K562 (cell line): Measurements from ENCODE around the gene ACP5. TPM values are rescaled to one million over a fixed set of nuclear protein-coding genes. Genes with fewer than 3 reads are reported as not detected.

Source experiments
- BCLAF1 ChIP-seq, 2 experiments: fragments of 450-650 bp in 1 of 2; IDR thresholded peaks; 2 replicates each; pipeline ENCODE4 v1.6.1; 2011 to 2017; ENCODE audit warnings: low read depth in 2 of 2, antibody characterized with exemption in 1 of 2, borderline replicate concordance in 1 of 2, low read length in 1 of 2, mild to moderate bottlenecking in 1 of 2, mixed read lengths in 1 of 2; ENCODE audit not compliant: control insufficient read depth in 1 of 2
- CREBBP ChIP-seq: IDR thresholded peaks from one replicate; pipeline ENCODE4 v1.6.1; 2012; ENCODE audit warnings: low read depth, mild to moderate bottlenecking, control low read depth, inconsistent platforms, low read length
- DNMT1 ChIP-seq: fragments of 450-650 bp; IDR thresholded peaks from 2 replicates; pipeline ENCODE4 v1.6.1; 2016; ENCODE audit warnings: antibody characterized with exemption, mild to moderate bottlenecking
- FOXJ2 ChIP-seq: fragments of 200-800 bp; sonication (Bioruptor generic); IDR thresholded peaks from 2 replicates; pipeline ENCODE4 v1.6.1; 2016; ENCODE audit warnings: missing genetic modification characterization, missing compliant biosample characterization
- IRF2 ChIP-seq: sonication (generic); formaldehyde crosslinking; IDR thresholded peaks from 2 replicates; pipeline ENCODE4 v1.8.1; 2022; ENCODE audit warnings: mild to moderate bottlenecking, missing genetic modification reagents
- JUN ChIP-seq, 2 experiments: sonication (generic) in 1 of 2; formaldehyde crosslinking in 1 of 2; IDR thresholded peaks; 2 replicates each; pipeline versions ENCODE4 v1.6.1 to v1.8.0; 2012 to 2022; ENCODE audit warnings: borderline replicate concordance in 2 of 2, mild to moderate bottlenecking in 2 of 2, improper control_type of control experiment in 1 of 2, low read depth in 1 of 2, low read length in 1 of 2, missing genetic modification reagents in 1 of 2
- KDM2B ChIP-seq: fragments of 250-450 bp; sonication (Bioruptor Pico); IDR thresholded peaks from 2 replicates; pipeline ENCODE4 v1.8.0; 2021; ENCODE audit warnings: mild to moderate bottlenecking, moderate library complexity
- KLF1 ChIP-seq: fragments of 450-650 bp; IDR thresholded peaks from 2 replicates; pipeline ENCODE4 v1.6.1; 2016; ENCODE audit warnings: missing genetic modification characterization, missing compliant biosample characterization
- KLF6 ChIP-seq: fragments of 250-450 bp; sonication (Bioruptor Pico); IDR thresholded peaks from 2 replicates; pipeline ENCODE4 v1.4.0; 2020; ENCODE audit warnings: mild to moderate bottlenecking, moderate library complexity, borderline replicate concordance
- MYBL2 ChIP-seq, 2 experiments: fragments of 450-650 bp in 1 of 2; sonication (generic) in 1 of 2; formaldehyde crosslinking in 1 of 2; IDR thresholded peaks; 2 replicates each; pipeline versions ENCODE4 v1.6.1 to v1.8.1; 2017 to 2022; ENCODE audit warnings: borderline replicate concordance in 1 of 2, inconsistent platforms in 1 of 2, low read depth in 1 of 2, mild to moderate bottlenecking in 1 of 2, missing genetic modification reagents in 1 of 2, moderate library complexity in 1 of 2
- MYNN ChIP-seq, 2 experiments: sonication (generic); formaldehyde crosslinking in 1 of 2; IDR thresholded peaks; 2 replicates each; pipeline versions ENCODE4 v1.5.0 to v1.6.1; 2016 to 2020; ENCODE audit warnings: antibody characterized with exemption in 1 of 2, missing genetic modification reagents in 1 of 2
- NONO ChIP-seq, 2 experiments: fragments of 200-400 bp in 1 of 2; fragments of 450-650 bp in 1 of 2; formaldehyde crosslinking in 1 of 2; IDR thresholded peaks; 2 replicates each; pipeline ENCODE4 v1.6.1; 2017; ENCODE audit warnings: low read depth in 2 of 2, mild to moderate bottlenecking in 2 of 2, moderate library complexity in 2 of 2, low read length in 1 of 2
- NR4A1 ChIP-seq, 2 experiments: fragments of 250-450 bp in 1 of 2; fragments of 450-650 bp in 1 of 2; sonication (Bioruptor Pico) in 1 of 2; IDR thresholded peaks; 2 replicates each; pipeline versions ENCODE4 v1.4.0 to v1.6.1; 2016 to 2020; ENCODE audit warnings: mild to moderate bottlenecking in 2 of 2, missing compliant biosample characterization in 1 of 2, missing genetic modification characterization in 1 of 2, moderate library complexity in 1 of 2
- NUFIP1 ChIP-seq: fragments of 450-650 bp; IDR thresholded peaks from 2 replicates; pipeline ENCODE4 v1.6.1; 2018; ENCODE audit not compliant: partially characterized antibody
- RB1 ChIP-seq: fragments of 450-650 bp; IDR thresholded peaks from 2 replicates; pipeline ENCODE4 v1.6.1; 2017; ENCODE audit warnings: low read depth, mild to moderate bottlenecking
- RBM34 ChIP-seq: fragments of 200-400 bp; formaldehyde crosslinking; IDR thresholded peaks from 2 replicates; pipeline ENCODE4 v1.6.1; 2018; ENCODE audit warnings: low read length, borderline replicate concordance; ENCODE audit not compliant: insufficient read depth
- SAP30 ChIP-seq: fragments of 200-600 bp; sonication (generic); IDR thresholded peaks from 2 replicates; pipeline ENCODE4 v1.6.1; 2012; ENCODE audit warnings: borderline replicate concordance, low read depth, mild to moderate bottlenecking, moderate library complexity, low read length, control low read depth, inconsistent platforms; ENCODE audit not compliant: insufficient read depth, poor library complexity, severe bottlenecking
- XRCC3 ChIP-seq: fragments of 450-650 bp; IDR thresholded peaks from 2 replicates; pipeline ENCODE4 v1.6.1; 2017; ENCODE audit warnings: mild to moderate bottlenecking, moderate library complexity
- ZFPM2 ChIP-seq: fragments of 250-450 bp; sonication (Bioruptor Pico); IDR thresholded peaks from 2 replicates; pipeline ENCODE4 v1.5.1; 2022; ENCODE audit warnings: mild to moderate bottlenecking
- ZNF398 ChIP-seq: fragments of 250-450 bp; sonication (Bioruptor Pico); IDR thresholded peaks from 2 replicates; pipeline ENCODE4 v1.8.0; 2021; ENCODE audit warnings: moderate library complexity, mild to moderate bottlenecking, inconsistent platforms
- polyA plus RNA-seq, 8 experiments: library from polyadenylated mRNA; depleted of rRNA in 4 of 8; stranded (reverse) in 5 of 8; unstranded in 3 of 8; fragments of >200 nt; fragmentation: Nextera tagmentation in 2 of 8; fragmentation: Illumina TruSeq in 1 of 8; extraction: Ambion mirVana in 2 of 8; extraction: Trizol in 1 of 8; gene quantifications; 2 replicates each; pipeline versions ENCODE4 v1.2.1 to v1.2.3, GENCODE V29; 2011 to 2014; ENCODE audit warnings: inconsistent platforms in 1 of 8, missing spikeins in 1 of 8
- total RNA-seq, 7 experiments: library from RNA; depleted of rRNA in 6 of 7; stranded (reverse); fragments of >200 nt in 6 of 7; fragmentation: Illumina TruSeq in 2 of 7; extraction: Trizol in 2 of 7; gene quantifications; 2 replicates each; pipeline versions ENCODE4 v1.2.1 to v1.2.3, GENCODE V29; 2011 to 2021; ENCODE audit warnings: low replicate concordance in 1 of 7

The ACP5 gene
- total and polyA plus RNA-seq, 9 of the 15 experiments (the other 6 are each of a cell fraction or from before 2014, with no cell fraction given) = 0.06 to 1.1 (median 0.31) TPM; not detected in 1

- TF ChIP-seq ZNF398 (CRISPR knock-in tag) (no peak), KLF6 (no peak), XRCC3 (no peak), FOXJ2 (no peak), IRF2 (no peak), NR4A1 (CRISPR knock-in tag; IDR thresholded peaks at IDR 0.05) (no peak), NR4A1 (tag; IDR thresholded peaks at IDR 0.05) (no peak), BCLAF1 (IDR thresholded peaks at IDR 0.05; ENCODE audit: borderline replicate concordance in 1 of 2, control insufficient read depth in 1 of 2, low read depth in 2 of 2, low read length in 1 of 2) (no peak), CREBBP (no peak), RB1 (peak; percentile 67; the same call in 1 of the 2 replicates), JUN (IDR thresholded peaks at IDR 0.05; ENCODE audit: borderline replicate concordance, low read depth, low read length) (no peak; the same call in 1 of the 2 replicates), JUN (CRISPR knock-in tag; IDR thresholded peaks at IDR 0.05; ENCODE audit: borderline replicate concordance) (no peak), NONO (IDR thresholded peaks at IDR 0.05; ENCODE audit: low read depth in 2 of 2, low read length in 1 of 2) (0 out of 4 replicates have a peak, but pooled peaks of 1 of the 2 experiments have one; percentile 16), NUFIP1 (no peak), KDM2B (CRISPR knock-in tag) (no peak), DNMT1 (no peak), MYBL2 (IDR thresholded peaks at IDR 0.05; ENCODE audit: low read depth) (no peak), MYBL2 (CRISPR knock-in tag; IDR thresholded peaks at IDR 0.05; ENCODE audit: borderline replicate concordance) (no peak), MYNN (IDR thresholded peaks at IDR 0.05) (no peak), MYNN (CRISPR knock-in tag; IDR thresholded peaks at IDR 0.05) (no peak), KLF1 (tag) (no peak), RBM34 (no peak), SAP30 (peak; percentile 89), ZFPM2 (CRISPR knock-in tag) (no peak)
Observed at GRCh38 chr19:11558881-11559828, 18.3 kb downstream of the ACP5 start, which contains the start of gene ELOF1 (continued).
